Measurements from ENCODE around the gene CYP11A1.

DNA sequence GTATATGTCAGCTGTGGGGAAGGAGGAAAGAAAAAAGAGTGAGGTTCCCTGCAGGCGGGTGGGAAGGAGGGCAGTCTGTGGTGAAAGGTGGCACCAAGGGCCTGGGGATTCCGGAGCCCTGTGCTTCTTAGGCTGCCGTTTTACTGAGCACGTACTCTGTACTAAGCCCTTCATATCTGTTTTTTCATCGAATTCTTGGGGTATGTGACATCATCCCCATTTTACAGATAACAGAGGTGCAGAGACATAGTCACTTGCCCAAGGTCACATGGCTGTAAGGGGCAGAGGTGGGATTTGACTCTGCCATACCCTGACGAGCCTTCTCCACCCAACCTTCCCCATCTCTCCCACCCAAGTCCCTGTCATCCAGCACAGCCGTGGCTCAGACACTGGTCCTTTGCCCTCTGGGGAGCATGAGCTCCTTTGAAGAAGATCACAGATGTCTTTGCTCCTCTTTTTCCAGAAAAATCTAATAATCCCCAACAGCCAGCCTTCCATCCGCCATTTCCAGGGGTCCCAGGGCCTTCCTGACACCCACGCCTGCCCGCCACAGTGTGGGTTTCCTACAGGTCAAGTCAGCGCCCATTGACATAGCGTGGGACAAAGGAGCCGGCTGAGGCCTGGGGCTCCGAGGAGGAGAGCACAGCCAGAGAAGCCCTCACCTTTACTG is 24.2 kb downstream of the CYP11A1 start:
- TF ChIP-seq CTCF (IDR thresholded peaks at IDR 0.05 in 2 of 3, conservative IDR thresholded peaks at IDR 0.05 in 1 of 3; ENCODE audit: control insufficient read depth in 2 of 3, extremely low read depth in 1 of 3, insufficient read depth in 1 of 3, low read depth in 3 of 3, low read length in 3 of 3) (no peak), CBX3 (IDR thresholded peaks at IDR 0.05; ENCODE audit: borderline replicate concordance, low read depth) (no peak), RUNX3 (IDR thresholded peaks at IDR 0.05; ENCODE audit: low read length) (no peak), NFIC (IDR thresholded peaks at IDR 0.05; ENCODE audit: low read depth, low read length) (no peak), ATF7 (IDR thresholded peaks at IDR 0.05; ENCODE audit: low read depth) (no peak), MYC (IDR thresholded peaks at IDR 0.05; ENCODE audit: insufficient read depth, insufficient read length, insufficient replicate concordance, low read length, severe bottlenecking) (no peak), POLR2A (IDR thresholded peaks at IDR 0.05; ENCODE audit: low read depth, low read length) (no peak), USF2 (IDR thresholded peaks at IDR 0.05; ENCODE audit: borderline replicate concordance, low read depth, low read length) (no peak), JUNB (IDR thresholded peaks at IDR 0.05) (no peak)
- TF ChIP-seq, protein P1, sequence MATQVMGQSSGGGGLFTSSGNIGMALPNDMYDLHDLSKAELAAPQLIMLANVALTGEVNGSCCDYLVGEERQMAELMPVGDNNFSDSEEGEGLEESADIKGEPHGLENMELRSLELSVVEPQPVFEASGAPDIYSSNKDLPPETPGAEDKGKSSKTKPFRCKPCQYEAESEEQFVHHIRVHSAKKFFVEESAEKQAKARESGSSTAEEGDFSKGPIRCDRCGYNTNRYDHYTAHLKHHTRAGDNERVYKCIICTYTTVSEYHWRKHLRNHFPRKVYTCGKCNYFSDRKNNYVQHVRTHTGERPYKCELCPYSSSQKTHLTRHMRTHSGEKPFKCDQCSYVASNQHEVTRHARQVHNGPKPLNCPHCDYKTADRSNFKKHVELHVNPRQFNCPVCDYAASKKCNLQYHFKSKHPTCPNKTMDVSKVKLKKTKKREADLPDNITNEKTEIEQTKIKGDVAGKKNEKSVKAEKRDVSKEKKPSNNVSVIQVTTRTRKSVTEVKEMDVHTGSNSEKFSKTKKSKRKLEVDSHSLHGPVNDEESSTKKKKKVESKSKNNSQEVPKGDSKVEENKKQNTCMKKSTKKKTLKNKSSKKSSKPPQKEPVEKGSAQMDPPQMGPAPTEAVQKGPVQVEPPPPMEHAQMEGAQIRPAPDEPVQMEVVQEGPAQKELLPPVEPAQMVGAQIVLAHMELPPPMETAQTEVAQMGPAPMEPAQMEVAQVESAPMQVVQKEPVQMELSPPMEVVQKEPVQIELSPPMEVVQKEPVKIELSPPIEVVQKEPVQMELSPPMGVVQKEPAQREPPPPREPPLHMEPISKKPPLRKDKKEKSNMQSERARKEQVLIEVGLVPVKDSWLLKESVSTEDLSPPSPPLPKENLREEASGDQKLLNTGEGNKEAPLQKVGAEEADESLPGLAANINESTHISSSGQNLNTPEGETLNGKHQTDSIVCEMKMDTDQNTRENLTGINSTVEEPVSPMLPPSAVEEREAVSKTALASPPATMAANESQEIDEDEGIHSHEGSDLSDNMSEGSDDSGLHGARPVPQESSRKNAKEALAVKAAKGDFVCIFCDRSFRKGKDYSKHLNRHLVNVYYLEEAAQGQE (IDR thresholded peaks at IDR 0.05; ENCODE audit: low read depth, low read length): no peak
- TF ChIP-seq, protein P2, sequence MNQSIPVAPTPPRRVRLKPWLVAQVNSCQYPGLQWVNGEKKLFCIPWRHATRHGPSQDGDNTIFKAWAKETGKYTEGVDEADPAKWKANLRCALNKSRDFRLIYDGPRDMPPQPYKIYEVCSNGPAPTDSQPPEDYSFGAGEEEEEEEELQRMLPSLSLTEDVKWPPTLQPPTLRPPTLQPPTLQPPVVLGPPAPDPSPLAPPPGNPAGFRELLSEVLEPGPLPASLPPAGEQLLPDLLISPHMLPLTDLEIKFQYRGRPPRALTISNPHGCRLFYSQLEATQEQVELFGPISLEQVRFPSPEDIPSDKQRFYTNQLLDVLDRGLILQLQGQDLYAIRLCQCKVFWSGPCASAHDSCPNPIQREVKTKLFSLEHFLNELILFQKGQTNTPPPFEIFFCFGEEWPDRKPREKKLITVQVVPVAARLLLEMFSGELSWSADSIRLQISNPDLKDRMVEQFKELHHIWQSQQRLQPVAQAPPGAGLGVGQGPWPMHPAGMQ (IDR thresholded peaks at IDR 0.05; ENCODE audit: borderline replicate concordance): no peak
- TF ChIP-seq, protein P3, sequence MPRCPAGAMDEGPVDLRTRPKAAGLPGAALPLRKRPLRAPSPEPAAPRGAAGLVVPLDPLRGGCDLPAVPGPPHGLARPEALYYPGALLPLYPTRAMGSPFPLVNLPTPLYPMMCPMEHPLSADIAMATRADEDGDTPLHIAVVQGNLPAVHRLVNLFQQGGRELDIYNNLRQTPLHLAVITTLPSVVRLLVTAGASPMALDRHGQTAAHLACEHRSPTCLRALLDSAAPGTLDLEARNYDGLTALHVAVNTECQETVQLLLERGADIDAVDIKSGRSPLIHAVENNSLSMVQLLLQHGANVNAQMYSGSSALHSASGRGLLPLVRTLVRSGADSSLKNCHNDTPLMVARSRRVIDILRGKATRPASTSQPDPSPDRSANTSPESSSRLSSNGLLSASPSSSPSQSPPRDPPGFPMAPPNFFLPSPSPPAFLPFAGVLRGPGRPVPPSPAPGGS (IDR thresholded peaks at IDR 0.05; ENCODE audit: borderline replicate concordance, insufficient read depth, low read depth, low read length, poor library complexity, severe bottlenecking): no peak
